ENCODE data around the gene PLCD1.
"Not testable (repeated sequence)": the region's sequence is repeated elsewhere in the genome, so short reads cannot be mapped to it uniquely, and the experiment has no call there.

The PLCD1 gene

DNA sequence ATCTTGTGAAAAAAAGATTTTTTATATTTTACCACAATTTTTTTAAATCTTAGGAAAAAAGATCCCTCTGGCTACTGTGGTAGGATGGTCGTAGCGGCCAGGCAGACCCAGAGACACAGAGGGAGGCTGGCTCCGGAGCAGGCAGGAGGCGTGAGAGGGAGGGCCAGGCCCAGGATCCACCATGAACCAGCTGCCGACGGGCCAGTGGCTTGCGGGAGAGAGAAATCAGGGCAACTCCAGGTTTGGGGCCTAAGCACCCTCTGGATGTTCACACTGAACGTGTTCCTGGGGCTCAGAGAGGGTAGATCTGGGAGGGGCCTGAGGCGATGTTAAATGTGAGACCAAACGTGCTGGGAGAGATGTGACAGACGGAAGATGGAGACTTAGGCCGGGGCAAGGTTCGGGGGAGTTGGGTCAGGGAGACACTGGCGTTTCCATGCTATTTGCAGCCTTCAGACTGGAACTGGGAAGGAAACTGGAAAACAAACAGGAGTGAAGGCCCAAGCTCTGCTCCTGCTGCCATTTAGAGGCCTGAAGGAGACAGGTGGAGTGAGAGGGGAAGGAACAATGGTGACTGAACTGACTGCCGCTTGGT lies 40.4 kb downstream of the PLCD1 start:
- H3K4me1 ChIP-seq = peaks cover 26 to 58% (median 54%) of the 10 kb centered on the region in 10 experiments

GRCh38 chr3:37988376-37988775 lies 41.1 kb downstream of the PLCD1 start:
- not testable (repeated sequence) for H3K36me3 ChIP-seq; H3K4me3 ChIP-seq; H4K20me1 ChIP-seq; H3K9me3 ChIP-seq (replicated peaks in 1 of 11); H3K27me3 ChIP-seq; H3K9ac ChIP-seq
- Histone ChIP-seq H3K27ac (peak overlapping the region in 1 of 11 experiments; percentile 2; a peak in 2 of 22 replicates), H3K4me1 (peaks cover 27 to 60% (median 54%) of the 10 kb centered on the region in 10 experiments), H3K4me2 (peak overlapping the region in 10 of 11 experiments; percentile 5 to 51 (median 24); a peak in 17 of 22 replicates)
- peak in 5 of 11 experiments; percentile 9 to 55 (median 18); a peak in 2 of 22 replicates for TF ChIP-seq Cebpa-rat (IDR thresholded peaks at IDR 0.05)

More for the DNA sequence above, 40.4 kb downstream of the PLCD1 start:
- H3K36me3 ChIP-seq = no peaks in the 10 kb centered on the region
- no peaks in the 10 kb centered on the region for H4K20me1 ChIP-seq
- peak overlapping the region in 2 of 11 experiments; percentile 14 to 51; a peak in 1 of 22 replicates for H3K4me2 ChIP-seq
- no peaks in the 10 kb centered on the region for H3K27me3 ChIP-seq
- no peak overlapping the region for H3K9ac ChIP-seq
- TF ChIP-seq Cebpa-rat (IDR thresholded peaks at IDR 0.05) = no peak
- no peaks in the 10 kb centered on the region for H3K9me3 ChIP-seq (replicated peaks in 1 of 11)
- no peak overlapping the region; a peak in 2 of 22 replicates for H3K27ac ChIP-seq
- no peak overlapping the region for H3K4me3 ChIP-seq

DNA sequence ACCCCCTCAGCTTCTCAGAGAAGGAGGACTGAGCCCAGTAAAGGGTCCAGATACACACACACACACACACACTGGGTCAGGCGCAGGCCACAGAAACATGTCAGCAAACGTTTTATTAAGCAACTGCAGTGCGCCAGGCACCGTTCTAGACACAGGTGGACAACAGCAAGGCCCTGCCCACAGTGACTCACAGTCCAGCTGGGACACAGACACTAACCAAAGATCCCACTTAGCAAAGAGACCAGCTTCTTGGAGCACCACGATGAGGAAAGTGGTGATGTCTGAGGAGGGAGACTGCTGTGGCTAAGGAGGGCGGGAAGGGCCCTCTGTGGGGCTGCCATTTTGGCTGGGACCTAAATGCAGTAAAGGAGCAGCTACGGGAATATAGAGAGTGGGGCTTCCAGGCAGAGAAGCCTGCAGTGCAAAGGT lies 41.7 kb downstream of the PLCD1 start:
- no peaks in the 10 kb centered on the region for H3K36me3 ChIP-seq
- peaks cover 22 to 61% (median 54%) of the 10 kb centered on the region in 10 experiments for H3K4me1 ChIP-seq
- peak overlapping the region; percentile 1 to 51 (median 23); a peak in 17 of 22 replicates for H3K4me2 ChIP-seq
- no peaks in the 10 kb centered on the region for H3K27me3 ChIP-seq
- no peak for TF ChIP-seq Cebpa-rat (IDR thresholded peaks at IDR 0.05)
- no peak overlapping the region for H3K9ac ChIP-seq
- no peaks in the 10 kb centered on the region for H4K20me1 ChIP-seq
- H3K27ac ChIP-seq = peak overlapping the region in 4 of 11 experiments; percentile 2 to 16 (median 10); a peak in 3 of 22 replicates
- no peaks in the 10 kb centered on the region for H3K9me3 ChIP-seq (replicated peaks in 1 of 11)
- no peak overlapping the region for H3K4me3 ChIP-seq

- Histone ChIP-seq H3K27me3 (no peaks in the 10 kb centered on the region), H3K27ac (peak overlapping the region in 2 of 11 experiments; percentile 9 to 16; a peak in 1 of 22 replicates), H3K4me3 (no peak overlapping the region), H3K4me1 (peaks cover 22 to 66% (median 58%) of the 10 kb centered on the region in 10 experiments), H4K20me1 (no peaks in the 10 kb centered on the region), H3K4me2 (peak overlapping the region in 4 of 11 experiments; percentile 14 to 51 (median 44); a peak in 5 of 22 replicates), H3K9me3 (replicated peaks in 1 of 11) (no peaks in the 10 kb centered on the region), H3K36me3 (no peaks in the 10 kb centered on the region), H3K9ac (no peak overlapping the region)
- no peak for TF ChIP-seq Cebpa-rat (IDR thresholded peaks at IDR 0.05)
These were observed 42.1 kb downstream of the PLCD1 start for GRCh38 chr3:37987315-37987697.

DNA sequence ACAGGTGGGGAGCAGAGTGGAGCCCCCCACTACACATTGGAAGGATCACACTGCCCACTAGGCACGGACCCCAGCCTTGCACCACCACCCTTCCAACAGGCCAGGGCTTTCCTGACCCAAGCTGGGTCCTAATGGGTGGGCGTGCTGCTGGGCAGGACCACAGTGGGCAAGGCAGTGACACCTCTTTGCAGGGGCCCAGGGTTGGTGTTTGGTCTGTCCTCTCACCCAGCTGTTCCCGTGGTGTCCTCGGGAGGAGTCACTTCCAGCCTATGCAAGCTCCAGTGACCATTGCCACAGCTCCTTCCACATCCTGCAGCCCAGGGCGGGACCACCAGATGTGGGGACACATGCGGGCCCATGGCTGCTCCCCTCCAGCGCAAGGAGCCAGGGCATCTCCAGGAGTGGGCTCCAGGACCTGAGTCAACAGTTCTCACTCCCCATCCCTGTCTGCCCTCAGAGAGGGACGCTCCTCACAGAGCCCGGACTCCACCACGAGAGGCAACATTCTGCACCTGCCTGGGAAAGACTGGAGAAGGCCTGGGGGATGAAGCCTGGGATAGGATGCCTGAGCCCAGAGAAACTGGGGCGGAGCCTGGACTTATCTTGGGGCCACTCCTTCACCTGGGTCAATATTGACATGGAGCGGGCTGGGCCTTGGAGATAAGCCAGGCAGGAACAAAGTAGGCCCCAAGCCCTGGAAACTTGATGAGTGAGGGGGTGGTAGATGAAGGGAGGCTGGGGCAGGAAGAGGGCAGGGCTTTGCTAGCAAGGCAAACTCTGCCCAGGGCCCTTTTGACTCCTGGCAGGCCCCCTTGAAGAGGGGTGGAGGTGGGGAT lies 42.7 kb downstream of the PLCD1 start:
- H3K36me3 ChIP-seq = peaks cover 0 to 5% (median 0%) of the 10 kb centered on the region in 11 experiments; a peak in 1 of 22 replicates
- H3K4me1 ChIP-seq = peaks cover 22 to 72% (median 64%) of the 10 kb centered on the region in 10 experiments
- no peak overlapping the region for H3K4me3 ChIP-seq
- TF ChIP-seq Cebpa-rat (IDR thresholded peaks at IDR 0.05) = no peak
- H3K27me3 ChIP-seq = no peaks in the 10 kb centered on the region
- H3K9ac ChIP-seq = no peak overlapping the region
- H3K4me2 ChIP-seq = peak overlapping the region in 7 of 11 experiments; percentile 1 to 31 (median 21); a peak in 8 of 22 replicates
- no peaks in the 10 kb centered on the region for H4K20me1 ChIP-seq
- peak overlapping the region in 2 of 11 experiments; percentile 11 to 15; a peak in 2 of 22 replicates for H3K27ac ChIP-seq
- no peaks in the 10 kb centered on the region for H3K9me3 ChIP-seq (replicated peaks in 1 of 11)

DNA sequence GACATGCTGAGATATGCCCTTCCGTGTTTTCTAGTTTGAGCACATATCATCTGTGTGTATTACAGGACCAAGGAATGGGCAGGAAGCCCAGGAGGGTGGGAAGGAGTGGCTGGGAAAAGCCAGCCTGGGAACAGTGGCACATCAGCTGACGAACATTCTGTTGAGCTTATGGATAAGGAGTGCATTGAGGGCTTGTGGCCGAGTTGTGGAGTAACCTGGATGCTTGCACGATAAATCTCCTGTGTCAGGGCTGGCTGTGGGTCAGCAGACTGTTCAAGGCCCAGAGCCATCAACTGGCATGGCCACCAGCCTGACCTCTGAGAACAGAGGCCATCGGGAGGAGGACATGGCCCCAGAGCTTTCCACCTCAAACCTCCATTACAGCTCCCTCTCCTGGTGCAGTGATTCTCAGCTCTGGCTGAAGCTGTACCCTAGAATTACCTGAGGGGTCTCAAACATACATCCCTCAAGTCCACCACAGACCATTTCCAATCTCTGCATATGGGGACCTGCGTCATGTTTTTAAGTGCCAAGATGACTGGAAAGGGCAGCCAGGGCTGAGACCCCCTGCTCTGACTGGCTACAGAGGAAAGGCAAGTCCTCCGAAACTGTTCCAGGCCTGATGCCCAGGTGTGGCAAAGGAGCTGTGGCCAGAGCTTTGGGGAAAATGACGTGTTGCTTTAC lies 43.7 kb downstream of the PLCD1 start:
- peaks cover 0 to 7% (median 0%) of the 10 kb centered on the region in 11 experiments; a peak in 2 of 22 replicates for H3K36me3 ChIP-seq
- peak overlapping the region in 7 of 11 experiments; percentile 4 to 91 (median 79); a peak in 10 of 22 replicates for H3K4me2 ChIP-seq
- no peaks in the 10 kb centered on the region for H4K20me1 ChIP-seq
- no peaks in the 10 kb centered on the region for H3K9me3 ChIP-seq (replicated peaks in 1 of 11)
- no peak for TF ChIP-seq Cebpa-rat (IDR thresholded peaks at IDR 0.05)
- H3K4me1 ChIP-seq = peaks cover 23 to 80% (median 71%) of the 10 kb centered on the region in 10 experiments
- H3K9ac ChIP-seq = no peak overlapping the region
- no peak overlapping the region for H3K4me3 ChIP-seq
- no peaks in the 10 kb centered on the region for H3K27me3 ChIP-seq
- peak overlapping the region in 2 of 11 experiments; percentile 15 to 62; a peak in 3 of 22 replicates for H3K27ac ChIP-seq

DNA sequence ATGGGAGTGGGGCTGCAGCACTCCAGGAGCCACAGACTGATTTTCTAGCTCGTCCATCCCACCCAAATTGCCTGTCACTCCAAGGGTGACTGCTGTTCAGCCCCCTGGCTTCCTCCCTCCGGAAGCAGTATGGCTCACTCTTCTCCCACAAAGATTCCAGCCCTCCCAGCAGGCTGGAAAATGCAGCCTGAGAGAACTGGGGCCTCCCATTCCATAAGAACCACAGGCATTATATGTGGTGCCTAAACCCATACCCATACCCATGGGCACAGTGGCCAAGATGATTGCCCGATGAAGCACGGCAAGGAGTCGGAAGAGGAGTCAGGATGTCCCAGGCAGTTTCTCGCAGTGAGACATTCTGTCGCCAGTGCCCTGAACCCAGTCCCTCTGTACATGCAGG lies 44.8 kb downstream of the PLCD1 start:
- no peaks in the 10 kb centered on the region for H3K9me3 ChIP-seq (replicated peaks in 1 of 11)
- peaks cover 35 to 92% (median 80%) of the 10 kb centered on the region in 10 experiments for H3K4me1 ChIP-seq
- no peak overlapping the region for H3K4me3 ChIP-seq
- H3K36me3 ChIP-seq = peaks cover 0 to 7% (median 0%) of the 10 kb centered on the region in 11 experiments; a peak in 2 of 22 replicates
- TF ChIP-seq Cebpa-rat (IDR thresholded peaks at IDR 0.05) = no peak
- H3K27me3 ChIP-seq = no peaks in the 10 kb centered on the region
- H3K4me2 ChIP-seq = peak overlapping the region; percentile 52 to 91 (median 77)
- peak overlapping the region in 7 of 11 experiments; percentile 11 to 63 (median 38); a peak in 10 of 22 replicates for H3K27ac ChIP-seq
- peak overlapping the region in 4 of 11 experiments; percentile 7 to 36 (median 28); a peak in 7 of 22 replicates for H3K9ac ChIP-seq
- no peaks in the 10 kb centered on the region for H4K20me1 ChIP-seq

GRCh38 chr3:37984051-37984450 lies 45.4 kb downstream of the PLCD1 start:
- H4K20me1 ChIP-seq = no peaks in the 10 kb centered on the region
- peak overlapping the region in 5 of 11 experiments; percentile 7 to 36 (median 27); a peak in 7 of 22 replicates for H3K9ac ChIP-seq
- H3K4me2 ChIP-seq = peak overlapping the region; percentile 52 to 91 (median 77)
- TF ChIP-seq Cebpa-rat (IDR thresholded peaks at IDR 0.05) = no peak
- no peak overlapping the region for H3K4me3 ChIP-seq
- peaks cover 0 to 7% (median 0%) of the 10 kb centered on the region in 11 experiments; a peak in 2 of 22 replicates for H3K36me3 ChIP-seq
- H3K27me3 ChIP-seq = no peaks in the 10 kb centered on the region
- peaks cover 40 to 92% (median 81%) of the 10 kb centered on the region in 10 experiments for H3K4me1 ChIP-seq
- H3K27ac ChIP-seq = peak overlapping the region in 7 of 11 experiments; percentile 11 to 63 (median 38); a peak in 11 of 22 replicates
- no peaks in the 10 kb centered on the region for H3K9me3 ChIP-seq (replicated peaks in 1 of 11)
